ENCODE results near the gene POLA1.

The POLA1 gene

DNA sequence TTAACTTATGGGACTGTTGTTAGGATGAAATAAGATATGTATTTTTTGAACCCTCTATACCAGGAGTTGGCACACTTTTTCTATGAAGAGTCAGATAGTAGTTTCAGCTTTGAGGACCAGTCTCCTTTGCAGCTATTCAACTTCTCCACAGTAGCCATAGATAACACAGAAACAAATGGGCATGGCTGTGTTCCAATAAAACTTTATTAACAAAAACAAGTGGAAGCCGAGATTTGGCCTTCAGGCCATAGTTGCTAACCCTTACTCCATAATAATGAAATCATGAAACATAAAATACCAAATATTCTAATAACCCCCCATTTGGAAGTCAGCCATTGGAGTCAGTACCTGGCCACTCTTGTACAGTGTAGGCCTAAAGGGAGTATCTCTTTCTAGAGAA is 291.4 kb downstream of the POLA1 start:
- Histone ChIP-seq H3K18ac (ENCODE audit: low read length) (no peak overlapping the region), H3K14ac (ENCODE audit: low read length) (no peak overlapping the region), H4K91ac (ENCODE audit: low read depth, low read length, poor library complexity) (no peak overlapping the region), H3K23ac (ENCODE audit: low read depth, low read length, poor library complexity) (no peak overlapping the region), H2BK12ac (ENCODE audit: low read length) (no peak overlapping the region), H3K4me2 (ENCODE audit: insufficient read depth, low read length, poor library complexity, severe bottlenecking) (no peak overlapping the region), H2AFZ (ENCODE audit: low read length) (no peak overlapping the region), H2BK120ac (ENCODE audit: low read depth, low read length) (no peak overlapping the region), H3K4ac (ENCODE audit: low read length) (no peak overlapping the region), H3K27me3 (ENCODE audit: control insufficient read depth in 3 of 3, insufficient read depth in 3 of 3, low read depth in 1 of 3, low read length in 3 of 3) (no peaks in the 10 kb centered on the region), H2AK5ac (ENCODE audit: low read depth, low read length) (no peak overlapping the region), H3K27ac (replicated peaks; ENCODE audit: low read length) (no peak overlapping the region), H3K79me1 (ENCODE audit: low read depth, low read length) (no peaks in the 10 kb centered on the region), H3K4me1 (ENCODE audit: control insufficient read depth in 2 of 2, insufficient read depth in 1 of 2, low read depth in 1 of 2, low read length in 2 of 2) (no peaks in the 10 kb centered on the region), H2BK5ac (ENCODE audit: low read length) (no peak overlapping the region), H3K36me3 (replicated peaks in 1 of 2; ENCODE audit: control insufficient read depth in 2 of 2, insufficient read depth in 2 of 2, low read length in 2 of 2) (peaks cover 0 to 12% of the 10 kb centered on the region in 2 donors), H3K9me3 (replicated peaks in 1 of 2; ENCODE audit: control insufficient read depth in 2 of 2, insufficient read depth in 1 of 2, low read depth in 1 of 2, low read length in 2 of 2) (no peaks in the 10 kb centered on the region), H4K8ac (ENCODE audit: low read depth, low read length) (no peak overlapping the region), H3K9ac (ENCODE audit: low read depth, low read length, poor library complexity) (no peak overlapping the region), H2BK15ac (ENCODE audit: low read length) (no peak overlapping the region), H3K4me3 (ENCODE audit: low read length in 2 of 2) (no peak overlapping the region)
- DNase-seq (ENCODE audit: low spot score): no peak
- WGBS, 2 donors (ENCODE audit: extremely low coverage in 2 of 2, insufficient read length in 2 of 2, insufficient replicate concordance in 1 of 2): no CpG with 5 or more reads among the region's 1 CpG

DNA sequence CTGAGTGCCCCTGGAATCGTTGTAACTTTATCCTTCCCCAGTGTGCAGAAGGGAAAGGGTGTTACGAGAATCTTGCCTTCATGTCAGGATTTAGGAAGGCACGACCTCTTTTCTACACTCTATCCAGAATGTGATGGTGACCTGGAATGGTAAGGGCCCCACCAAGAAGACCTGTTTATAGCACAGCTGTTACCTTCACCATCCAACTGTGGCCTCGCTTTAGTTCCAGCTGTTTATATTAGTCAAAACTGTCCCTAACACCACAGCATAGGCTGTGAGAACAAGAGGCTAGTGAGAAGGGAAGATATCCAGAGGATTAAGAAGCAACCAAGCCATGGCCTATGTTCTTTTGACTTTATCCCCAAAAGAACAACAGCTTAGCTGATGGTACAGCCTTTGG is 294.0 kb downstream of the POLA1 start:
- Histone ChIP-seq H3K27ac (replicated peaks; ENCODE audit: low read length) (no peak overlapping the region), H3K27me3 (ENCODE audit: control insufficient read depth in 3 of 3, insufficient read depth in 3 of 3, low read depth in 1 of 3, low read length in 3 of 3) (no peaks in the 10 kb centered on the region), H4K8ac (ENCODE audit: low read depth, low read length) (no peak overlapping the region), H3K4me3 (ENCODE audit: low read length in 2 of 2) (no peak overlapping the region), H3K14ac (ENCODE audit: low read length) (no peak overlapping the region), H2AK5ac (ENCODE audit: low read depth, low read length) (no peak overlapping the region), H3K4ac (ENCODE audit: low read length) (no peak overlapping the region), H2BK12ac (ENCODE audit: low read length) (no peak overlapping the region), H3K4me2 (ENCODE audit: insufficient read depth, low read length, poor library complexity, severe bottlenecking) (no peak overlapping the region), H3K18ac (ENCODE audit: low read length) (no peak overlapping the region), H4K91ac (ENCODE audit: low read depth, low read length, poor library complexity) (no peak overlapping the region), H3K9ac (ENCODE audit: low read depth, low read length, poor library complexity) (no peak overlapping the region), H3K9me3 (replicated peaks in 1 of 2; ENCODE audit: control insufficient read depth in 2 of 2, insufficient read depth in 1 of 2, low read depth in 1 of 2, low read length in 2 of 2) (no peaks in the 10 kb centered on the region), H3K4me1 (ENCODE audit: control insufficient read depth in 2 of 2, insufficient read depth in 1 of 2, low read depth in 1 of 2, low read length in 2 of 2) (peaks cover 0 to 2% of the 10 kb centered on the region in 2 donors), H3K36me3 (replicated peaks in 1 of 2; ENCODE audit: control insufficient read depth in 2 of 2, insufficient read depth in 2 of 2, low read length in 2 of 2) (peaks cover 0 to 12% of the 10 kb centered on the region in 2 donors), H3K79me1 (ENCODE audit: low read depth, low read length) (no peaks in the 10 kb centered on the region), H3K23ac (ENCODE audit: low read depth, low read length, poor library complexity) (no peak overlapping the region), H2BK15ac (ENCODE audit: low read length) (no peak overlapping the region), H2BK120ac (ENCODE audit: low read depth, low read length) (no peak overlapping the region), H2AFZ (ENCODE audit: low read length) (no peak overlapping the region), H2BK5ac (ENCODE audit: low read length) (no peak overlapping the region)
- DNase-seq (ENCODE audit: low spot score): no peak
- WGBS, 2 donors (ENCODE audit: extremely low coverage in 2 of 2, insufficient read length in 2 of 2, insufficient replicate concordance in 1 of 2): no CpG with 5 or more reads among the region's 4 CpGs

- Histone ChIP-seq H3K4me1 (ENCODE audit: control insufficient read depth in 2 of 2, insufficient read depth in 1 of 2, low read depth in 1 of 2, low read length in 2 of 2) (peaks cover 0 to 3% of the 10 kb centered on the region in 2 donors), H3K4ac (ENCODE audit: low read length) (no peak overlapping the region), H3K23ac (ENCODE audit: low read depth, low read length, poor library complexity) (no peak overlapping the region), H2AFZ (ENCODE audit: low read length) (no peak overlapping the region), H3K4me3 (ENCODE audit: low read length in 2 of 2) (no peak overlapping the region), H2BK12ac (ENCODE audit: low read length) (no peak overlapping the region), H3K27me3 (ENCODE audit: control insufficient read depth in 3 of 3, insufficient read depth in 3 of 3, low read depth in 1 of 3, low read length in 3 of 3) (no peaks in the 10 kb centered on the region), H4K91ac (ENCODE audit: low read depth, low read length, poor library complexity) (no peak overlapping the region), H3K4me2 (ENCODE audit: insufficient read depth, low read length, poor library complexity, severe bottlenecking) (no peak overlapping the region), H3K36me3 (replicated peaks in 1 of 2; ENCODE audit: control insufficient read depth in 2 of 2, insufficient read depth in 2 of 2, low read length in 2 of 2) (peaks cover 0 to 12% of the 10 kb centered on the region in 2 donors), H3K9me3 (replicated peaks in 1 of 2; ENCODE audit: control insufficient read depth in 2 of 2, insufficient read depth in 1 of 2, low read depth in 1 of 2, low read length in 2 of 2) (no peaks in the 10 kb centered on the region), H3K14ac (ENCODE audit: low read length) (no peak overlapping the region), H3K79me1 (ENCODE audit: low read depth, low read length) (no peaks in the 10 kb centered on the region), H3K18ac (ENCODE audit: low read length) (no peak overlapping the region), H2BK15ac (ENCODE audit: low read length) (no peak overlapping the region), H2AK5ac (ENCODE audit: low read depth, low read length) (no peak overlapping the region), H3K9ac (ENCODE audit: low read depth, low read length, poor library complexity) (no peak overlapping the region), H4K8ac (ENCODE audit: low read depth, low read length) (no peak overlapping the region), H3K27ac (replicated peaks; ENCODE audit: low read length) (no peak overlapping the region), H2BK5ac (ENCODE audit: low read length) (no peak overlapping the region), H2BK120ac (ENCODE audit: low read depth, low read length) (no peak overlapping the region)
- WGBS, 2 donors (ENCODE audit: extremely low coverage in 2 of 2, insufficient read length in 2 of 2, insufficient replicate concordance in 1 of 2): no CpG with 5 or more reads among the region's 4 CpGs
- no peak for DNase-seq (ENCODE audit: low spot score)
Observed at GRCh38 chrX:24988314-24988713, 294.6 kb downstream of the POLA1 start.

- H3K14ac ChIP-seq (ENCODE audit: low read length): no peak overlapping the region
- H3K36me3 ChIP-seq (replicated peaks in 1 of 2; ENCODE audit: control insufficient read depth in 2 of 2, insufficient read depth in 2 of 2, low read length in 2 of 2): peaks cover 0 to 12% of the 10 kb centered on the region in 2 donors
- no peaks in the 10 kb centered on the region for H3K79me1 ChIP-seq (ENCODE audit: low read depth, low read length)
- H3K4me3 ChIP-seq (ENCODE audit: low read length in 2 of 2): no peak overlapping the region
- no peak overlapping the region for H3K4ac ChIP-seq (ENCODE audit: low read length)
- no peaks in the 10 kb centered on the region for H3K9me3 ChIP-seq (replicated peaks in 1 of 2; ENCODE audit: control insufficient read depth in 2 of 2, insufficient read depth in 1 of 2, low read depth in 1 of 2, low read length in 2 of 2)
- no peak overlapping the region for H3K9ac ChIP-seq (ENCODE audit: low read depth, low read length, poor library complexity)
- H2AFZ ChIP-seq (ENCODE audit: low read length): no peak overlapping the region
- H3K18ac ChIP-seq (ENCODE audit: low read length): no peak overlapping the region
- no peak for DNase-seq (ENCODE audit: low spot score)
- H2BK5ac ChIP-seq (ENCODE audit: low read length): no peak overlapping the region
- no CpG with 5 or more reads among the region's 8 CpGs for WGBS, 2 donors (ENCODE audit: extremely low coverage in 2 of 2, insufficient read length in 2 of 2, insufficient replicate concordance in 1 of 2)
- H3K27ac ChIP-seq (replicated peaks; ENCODE audit: low read length): no peak overlapping the region
- no peak overlapping the region for H4K8ac ChIP-seq (ENCODE audit: low read depth, low read length)
- no peak overlapping the region for H4K91ac ChIP-seq (ENCODE audit: low read depth, low read length, poor library complexity)
- H3K4me2 ChIP-seq (ENCODE audit: insufficient read depth, low read length, poor library complexity, severe bottlenecking): no peak overlapping the region
- H3K27me3 ChIP-seq (ENCODE audit: control insufficient read depth in 3 of 3, insufficient read depth in 3 of 3, low read depth in 1 of 3, low read length in 3 of 3): no peaks in the 10 kb centered on the region
- H2BK12ac ChIP-seq (ENCODE audit: low read length): no peak overlapping the region
- no peak overlapping the region for H2BK15ac ChIP-seq (ENCODE audit: low read length)
- H2AK5ac ChIP-seq (ENCODE audit: low read depth, low read length): no peak overlapping the region
- H2BK120ac ChIP-seq (ENCODE audit: low read depth, low read length): no peak overlapping the region
- H3K23ac ChIP-seq (ENCODE audit: low read depth, low read length, poor library complexity): no peak overlapping the region
- peaks cover 3 to 11% of the 10 kb centered on the region in 2 donors for H3K4me1 ChIP-seq (ENCODE audit: control insufficient read depth in 2 of 2, insufficient read depth in 1 of 2, low read depth in 1 of 2, low read length in 2 of 2)
Observed at GRCh38 chrX:24990535-24990934, 296.8 kb downstream of the POLA1 start.

All from neuronal stem cell (in vitro differentiated cells).